GM12891 (cell line): ENCODE data around the gene TSC22D2.

ENCODE experiments used
- POLR2A ChIP-seq: IDR thresholded peaks from 2 replicates; pipeline ENCODE4 v1.6.1; 2011; ENCODE audit warnings: low read depth, low read length, control low read depth
- POLR2AphosphoS5 ChIP-seq: IDR thresholded peaks from 2 replicates; pipeline ENCODE4 v1.6.1; 2011; ENCODE audit warnings: low read depth, low read length, control low read depth

DNA sequence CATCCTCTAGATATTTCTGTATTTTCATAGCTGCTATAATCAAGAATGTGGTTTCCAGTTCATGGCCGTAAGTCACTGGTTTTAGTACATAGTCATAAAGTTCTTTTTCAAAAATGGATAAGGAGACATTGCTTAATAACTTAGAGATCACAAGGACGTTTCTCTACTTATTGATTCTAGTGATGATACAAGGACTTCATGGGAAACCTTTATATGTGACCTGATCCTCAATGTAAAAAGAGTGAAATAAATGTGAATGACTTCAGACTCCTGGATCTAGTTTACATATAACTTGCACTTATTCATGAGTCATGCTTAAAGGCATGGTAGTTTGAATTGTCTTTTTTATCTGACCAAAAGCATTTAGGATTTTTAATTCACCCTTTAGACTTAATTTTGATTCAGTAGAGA, 35.2 kb downstream of the TSC22D2 start:
- TF ChIP-seq POLR2A: no peak
- TF ChIP-seq POLR2AphosphoS5: no peak
